Measurements from ENCODE around the gene ATP6V0A1.
"Not testable (repeated sequence)": the region's sequence is repeated elsewhere in the genome, so short reads cannot be mapped to it uniquely, and the experiment has no call there.

Gene ATP6V0A1

GRCh38 chr17:42547001-42547461, 88.4 kb downstream of the ATP6V0A1 start:
- no peaks in the 10 kb centered on the region for H3K36me3 ChIP-seq (ENCODE audit: insufficient read depth)
- H3K4me1 ChIP-seq (ENCODE audit: low read depth, poor library complexity, severe bottlenecking), result peaks cover 17% of the 10 kb centered on the region
- no peaks in the 10 kb centered on the region for H3K79me2 ChIP-seq (ENCODE audit: insufficient read depth, low read depth)
- no peak overlapping the region for H3K9ac ChIP-seq
- H3K27ac ChIP-seq, result no peak overlapping the region
- no peak for TF ChIP-seq CTCF (conservative IDR thresholded peaks at IDR 0.05; ENCODE audit: low read depth, low read length)
- H3K27me3 ChIP-seq (ENCODE audit: insufficient read depth, low read depth), result peaks cover 7% of the 10 kb centered on the region
- no peak overlapping the region for H3K4me2 ChIP-seq
- H4K20me1 ChIP-seq (ENCODE audit: insufficient read depth), result no peaks in the 10 kb centered on the region
- no peak overlapping the region for H3K4me3 ChIP-seq (IDR thresholded peaks at IDR 0.05; ENCODE audit: insufficient read depth, low read depth, low read length)
- H2AFZ ChIP-seq (ENCODE audit: low read depth), result no peak overlapping the region

GRCh38 chr17:42547698-42548069, 89.0 kb downstream of the ATP6V0A1 start:
- Histone ChIP-seq H3K9ac (no peak overlapping the region), H3K27me3 (ENCODE audit: insufficient read depth, low read depth) (peaks cover 7% of the 10 kb centered on the region), H2AFZ (ENCODE audit: low read depth) (peak overlapping the region; percentile 53; the same call in 1 of the 2 replicates), H3K79me2 (ENCODE audit: insufficient read depth, low read depth) (no peaks in the 10 kb centered on the region), H3K36me3 (ENCODE audit: insufficient read depth) (no peaks in the 10 kb centered on the region), H3K4me2 (peak overlapping the region; percentile 85; the same call in 1 of the 2 replicates), H3K4me1 (ENCODE audit: low read depth, poor library complexity, severe bottlenecking) (peaks cover 16% of the 10 kb centered on the region), H4K20me1 (ENCODE audit: insufficient read depth) (no peaks in the 10 kb centered on the region), H3K4me3 (IDR thresholded peaks at IDR 0.05; ENCODE audit: insufficient read depth, low read depth, low read length) (no peak overlapping the region), H3K27ac (no peak overlapping the region)
- TF ChIP-seq CTCF (conservative IDR thresholded peaks at IDR 0.05; ENCODE audit: low read depth, low read length), result no peak

GRCh38 chr17:42548070-42548837, 89.6 kb downstream of the ATP6V0A1 start:
- peak overlapping the region; percentile 85 for H3K4me2 ChIP-seq

GRCh38 chr17:42548993-42549755, 90.5 kb downstream of the ATP6V0A1 start:
- no peak overlapping the region for H3K9ac ChIP-seq

More at GRCh38 chr17:42548070-42548837, 89.6 kb downstream of the ATP6V0A1 start:
- no peaks in the 10 kb centered on the region for H3K36me3 ChIP-seq (ENCODE audit: insufficient read depth)
- peaks cover 16% of the 10 kb centered on the region for H3K4me1 ChIP-seq (ENCODE audit: low read depth, poor library complexity, severe bottlenecking)
- no peak overlapping the region for H3K9ac ChIP-seq
- H3K79me2 ChIP-seq (ENCODE audit: insufficient read depth, low read depth), result no peaks in the 10 kb centered on the region
- peak overlapping the region; percentile 53 for H2AFZ ChIP-seq (ENCODE audit: low read depth)
- peak; percentile 67 for TF ChIP-seq CTCF (conservative IDR thresholded peaks at IDR 0.05; ENCODE audit: low read depth, low read length)
- H4K20me1 ChIP-seq (ENCODE audit: insufficient read depth), result no peaks in the 10 kb centered on the region
- peaks cover 7% of the 10 kb centered on the region for H3K27me3 ChIP-seq (ENCODE audit: insufficient read depth, low read depth)
- H3K27ac ChIP-seq, result no peak overlapping the region
- H3K4me3 ChIP-seq (IDR thresholded peaks at IDR 0.05; ENCODE audit: insufficient read depth, low read depth, low read length), result no peak overlapping the region

GRCh38 chr17:42552736-42553135, 94.1 kb downstream of the ATP6V0A1 start, which contains the start of gene HSD17B1:
Gene HSD17B1 (plus strand): TSS chr17:42552923. CDS start chr17:42552934, 11 bp downstream.
- H4K20me1 ChIP-seq (ENCODE audit: insufficient read depth); H3K79me2 ChIP-seq (ENCODE audit: insufficient read depth, low read depth); H3K36me3 ChIP-seq (ENCODE audit: insufficient read depth); H3K27ac ChIP-seq; H2AFZ ChIP-seq (ENCODE audit: low read depth); H3K4me2 ChIP-seq; H3K4me3 ChIP-seq (IDR thresholded peaks at IDR 0.05; ENCODE audit: insufficient read depth, low read depth, low read length); H3K9ac ChIP-seq; H3K27me3 ChIP-seq (ENCODE audit: insufficient read depth, low read depth): not testable (repeated sequence)
- peaks cover 26% of the 10 kb centered on the region for H3K4me1 ChIP-seq (ENCODE audit: low read depth, poor library complexity, severe bottlenecking)

More at GRCh38 chr17:42548993-42549755, 90.5 kb downstream of the ATP6V0A1 start:
- Histone ChIP-seq H4K20me1 (ENCODE audit: insufficient read depth) (no peaks in the 10 kb centered on the region), H3K4me2 (peak overlapping the region; percentile 85), H3K27ac (no peak overlapping the region), H3K4me1 (ENCODE audit: low read depth, poor library complexity, severe bottlenecking) (peaks cover 16% of the 10 kb centered on the region), H3K27me3 (ENCODE audit: insufficient read depth, low read depth) (peaks cover 7% of the 10 kb centered on the region), H3K4me3 (IDR thresholded peaks at IDR 0.05; ENCODE audit: insufficient read depth, low read depth, low read length) (no peak overlapping the region), H2AFZ (ENCODE audit: low read depth) (peak overlapping the region; percentile 53), H3K36me3 (ENCODE audit: insufficient read depth) (no peaks in the 10 kb centered on the region), H3K79me2 (ENCODE audit: insufficient read depth, low read depth) (no peaks in the 10 kb centered on the region)
- TF ChIP-seq CTCF (conservative IDR thresholded peaks at IDR 0.05; ENCODE audit: low read depth, low read length), result no peak
